A673 (cell line): ENCODE results near the gene CHST9.

Experiments
- CTCF ChIP-seq: fragments of 300-800, 200-600 bp; sonication (generic); conservative IDR thresholded peaks from 2 replicates; pipeline ENCODE4 v1.5.1; 2017; ENCODE audit warnings: low read depth, mild to moderate bottlenecking, antibody characterized with exemption, low read length, moderate library complexity, mixed read lengths
- EZH2 ChIP-seq: fragments of 200-600 bp; sonication (generic); IDR thresholded peaks from 2 replicates; pipeline ENCODE4 v1.6.1; 2017; ENCODE audit warnings: borderline replicate concordance, low read depth, mild to moderate bottlenecking, mixed read lengths, antibody characterized with exemption, low read length; ENCODE audit not compliant: poor library complexity, severe bottlenecking

GRCh38 chr18:27110319-27110718 lies 74.8 kb downstream of the CHST9 start:
- TF ChIP-seq CTCF (no peak), EZH2 (no peak)
